ENCODE data around the gene SPHKAP. TPM values are rescaled to one million over a fixed set of nuclear protein-coding genes. Genes with fewer than 3 reads are reported as not detected.
"Not testable (repeated sequence)": the region's sequence is repeated elsewhere in the genome, so short reads cannot be mapped to it uniquely, and the experiment has no call there.

The SPHKAP gene, protein sequence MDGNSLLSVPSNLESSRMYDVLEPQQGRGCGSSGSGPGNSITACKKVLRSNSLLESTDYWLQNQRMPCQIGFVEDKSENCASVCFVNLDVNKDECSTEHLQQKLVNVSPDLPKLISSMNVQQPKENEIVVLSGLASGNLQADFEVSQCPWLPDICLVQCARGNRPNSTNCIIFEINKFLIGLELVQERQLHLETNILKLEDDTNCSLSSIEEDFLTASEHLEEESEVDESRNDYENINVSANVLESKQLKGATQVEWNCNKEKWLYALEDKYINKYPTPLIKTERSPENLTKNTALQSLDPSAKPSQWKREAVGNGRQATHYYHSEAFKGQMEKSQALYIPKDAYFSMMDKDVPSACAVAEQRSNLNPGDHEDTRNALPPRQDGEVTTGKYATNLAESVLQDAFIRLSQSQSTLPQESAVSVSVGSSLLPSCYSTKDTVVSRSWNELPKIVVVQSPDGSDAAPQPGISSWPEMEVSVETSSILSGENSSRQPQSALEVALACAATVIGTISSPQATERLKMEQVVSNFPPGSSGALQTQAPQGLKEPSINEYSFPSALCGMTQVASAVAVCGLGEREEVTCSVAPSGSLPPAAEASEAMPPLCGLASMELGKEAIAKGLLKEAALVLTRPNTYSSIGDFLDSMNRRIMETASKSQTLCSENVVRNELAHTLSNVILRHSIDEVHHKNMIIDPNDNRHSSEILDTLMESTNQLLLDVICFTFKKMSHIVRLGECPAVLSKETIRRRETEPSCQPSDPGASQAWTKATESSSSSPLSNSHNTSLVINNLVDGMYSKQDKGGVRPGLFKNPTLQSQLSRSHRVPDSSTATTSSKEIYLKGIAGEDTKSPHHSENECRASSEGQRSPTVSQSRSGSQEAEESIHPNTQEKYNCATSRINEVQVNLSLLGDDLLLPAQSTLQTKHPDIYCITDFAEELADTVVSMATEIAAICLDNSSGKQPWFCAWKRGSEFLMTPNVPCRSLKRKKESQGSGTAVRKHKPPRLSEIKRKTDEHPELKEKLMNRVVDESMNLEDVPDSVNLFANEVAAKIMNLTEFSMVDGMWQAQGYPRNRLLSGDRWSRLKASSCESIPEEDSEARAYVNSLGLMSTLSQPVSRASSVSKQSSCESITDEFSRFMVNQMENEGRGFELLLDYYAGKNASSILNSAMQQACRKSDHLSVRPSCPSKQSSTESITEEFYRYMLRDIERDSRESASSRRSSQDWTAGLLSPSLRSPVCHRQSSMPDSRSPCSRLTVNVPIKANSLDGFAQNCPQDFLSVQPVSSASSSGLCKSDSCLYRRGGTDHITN (N-terminal part only)
- polyA plus RNA-seq = not detected

DNA sequence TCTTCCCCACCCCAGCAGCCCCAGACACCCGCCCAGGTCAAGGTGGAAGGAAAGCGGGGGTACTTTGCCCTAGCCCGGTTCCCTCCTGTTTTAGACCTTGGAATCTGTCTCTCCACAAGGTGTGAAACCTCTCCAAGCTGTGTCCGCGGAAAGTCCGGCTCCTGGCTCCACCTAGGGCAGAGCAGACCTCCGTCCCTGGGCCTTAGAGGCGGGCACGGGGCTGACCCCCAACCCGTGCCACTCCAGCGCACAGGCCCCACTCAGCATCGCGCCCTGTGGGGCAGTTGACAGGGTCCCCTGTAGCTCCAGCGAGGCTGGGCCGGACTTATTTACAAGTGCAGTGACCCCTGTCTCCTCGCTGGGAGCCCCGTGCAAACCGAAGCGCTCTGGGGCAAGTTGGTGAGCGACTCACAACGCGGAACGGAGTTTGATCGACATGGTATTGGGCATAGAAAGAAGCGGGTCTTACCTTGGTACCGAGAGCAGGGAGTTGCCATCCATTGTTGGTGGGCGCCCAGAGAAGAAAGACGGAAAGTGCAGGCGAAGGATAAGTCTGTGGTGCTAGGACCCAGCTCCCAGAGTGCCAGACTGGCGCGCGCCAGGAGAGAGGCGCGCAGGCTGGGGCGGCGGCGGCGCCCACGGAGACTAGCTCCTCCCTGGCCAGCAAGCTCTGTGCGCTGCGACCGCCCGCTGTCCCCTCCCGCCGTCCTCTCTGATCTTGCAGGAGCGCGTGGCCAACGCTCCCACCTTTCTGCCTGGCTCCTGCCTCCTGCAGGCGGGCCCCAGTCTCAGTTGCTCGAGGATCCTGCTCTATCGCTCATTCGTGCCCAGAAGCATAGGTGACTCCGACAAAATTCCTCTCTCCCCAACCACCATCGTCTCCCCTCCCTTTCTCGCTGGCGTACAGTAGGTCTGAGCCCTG lies at the start of gene SPHKAP:
SPHKAP (minus strand) TSS at position 590 of the 922 bp plus-strand sequence; CDS start at position 501, 89 bp downstream.
- Mint-ChIP-seq H3K9me3 (peaks cover 5 to 6% (median 6%) of the 10 kb centered on the region in 3 donors), H3K4me3 (no peak within 1 kb of the TSS), H3K27ac (no peak within 1 kb of the TSS), H3K27me3 (peaks cover 5% of the 10 kb centered on the region), H3K4me1 (no peaks in the 10 kb centered on the region), H3K36me3 (no peaks in the 10 kb centered on the region)

DNA sequence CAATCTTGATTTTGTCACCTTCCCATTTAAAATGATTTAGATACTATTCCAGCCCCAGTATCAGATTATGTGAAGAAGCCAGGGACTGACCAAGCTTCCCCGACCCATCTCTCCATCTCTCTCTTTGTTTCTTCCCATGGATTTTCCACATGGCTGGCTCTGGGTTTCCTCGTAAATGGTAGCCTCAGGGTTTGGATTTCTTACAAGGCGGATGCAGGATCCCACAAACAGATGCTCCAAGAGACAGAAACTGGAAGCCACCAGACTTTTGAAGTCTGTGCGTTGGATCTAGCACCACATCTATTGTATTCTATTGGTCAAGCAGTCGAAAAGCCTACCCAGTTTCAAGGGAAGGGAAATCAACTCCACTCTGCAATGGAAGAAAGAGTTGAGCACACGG lies 46.0 kb upstream of the SPHKAP start:
- no peak overlapping the region for H3K27ac Mint-ChIP-seq
- no peaks in the 10 kb centered on the region for H3K36me3 Mint-ChIP-seq
- H3K9me3 Mint-ChIP-seq = peaks cover 3 to 8% (median 6%) of the 10 kb centered on the region in 3 donors
- no peaks in the 10 kb centered on the region for H3K4me1 Mint-ChIP-seq
- H3K27me3 Mint-ChIP-seq = no peaks in the 10 kb centered on the region
- H3K4me3 Mint-ChIP-seq = no peak overlapping the region

DNA sequence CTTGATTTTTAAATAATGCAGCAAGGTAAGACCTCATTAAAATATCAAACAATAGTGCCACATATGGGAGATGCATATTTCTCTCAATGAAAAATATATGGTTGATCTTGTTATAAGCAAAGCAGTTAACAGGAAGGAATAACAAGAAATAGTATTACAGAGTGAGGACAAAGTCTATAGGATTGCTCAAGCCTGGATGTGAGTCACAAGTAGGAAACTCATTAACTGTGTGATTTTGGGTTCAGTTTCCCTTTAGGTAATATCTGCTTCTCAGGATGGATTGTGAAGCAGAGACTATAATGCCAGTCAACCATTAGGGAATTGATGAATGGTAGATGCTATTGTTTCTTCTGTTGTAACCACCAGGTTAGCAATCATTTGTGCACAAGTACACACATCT lies 42.9 kb upstream of the SPHKAP start:
- no peak overlapping the region for H3K27ac Mint-ChIP-seq
- H3K4me3 Mint-ChIP-seq = no peak overlapping the region
- H3K27me3 Mint-ChIP-seq = no peaks in the 10 kb centered on the region
- H3K4me1 Mint-ChIP-seq = no peaks in the 10 kb centered on the region
- no peaks in the 10 kb centered on the region for H3K36me3 Mint-ChIP-seq
- peaks cover 3 to 8% (median 6%) of the 10 kb centered on the region in 3 donors for H3K9me3 Mint-ChIP-seq

DNA sequence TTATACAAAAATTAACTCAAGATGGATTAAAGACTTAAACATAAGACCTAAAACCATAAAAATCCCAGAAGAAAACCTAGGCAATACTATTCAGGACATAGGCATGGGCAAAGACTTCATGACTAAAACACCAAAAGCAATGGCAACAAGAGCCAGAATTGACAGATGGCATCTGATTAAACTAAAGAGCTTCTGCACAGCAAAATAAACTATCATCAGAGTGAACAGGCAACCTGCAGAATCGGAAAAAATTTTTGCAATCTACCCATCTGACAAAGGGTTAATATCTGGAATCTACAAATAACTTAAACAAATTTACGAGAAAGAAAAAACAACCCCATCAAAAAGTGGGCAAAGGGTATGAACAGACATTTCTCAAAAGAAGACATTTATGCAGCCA lies 37.1 kb upstream of the SPHKAP start:
- H3K4me1 Mint-ChIP-seq, H3K27me3 Mint-ChIP-seq, H3K36me3 Mint-ChIP-seq, H3K9me3 Mint-ChIP-seq, H3K27ac Mint-ChIP-seq: not testable (repeated sequence)
- peak overlapping the region in 1 of 4 donors; percentile 12 for H3K4me3 Mint-ChIP-seq

DNA sequence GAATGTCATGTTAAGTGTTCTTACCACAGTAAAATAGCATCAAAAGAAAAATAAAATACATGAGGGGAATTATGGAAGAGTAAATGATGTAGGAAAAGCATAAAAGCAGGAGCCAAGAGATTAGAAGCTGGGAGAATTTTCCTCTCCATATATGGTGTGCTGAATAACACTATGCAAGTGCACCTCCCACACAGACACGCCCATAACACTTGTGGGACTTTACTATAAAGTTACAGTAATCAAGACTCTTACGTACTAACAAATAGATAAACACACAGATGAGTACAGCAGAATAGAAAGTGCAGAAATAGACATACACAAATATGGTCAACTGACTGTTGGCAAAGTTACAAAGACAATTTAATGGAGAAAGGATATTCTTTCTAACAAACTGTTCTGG lies 16.0 kb upstream of the SPHKAP start:
- Mint-ChIP-seq H3K36me3 (no peaks in the 10 kb centered on the region), H3K4me3 (no peak overlapping the region), H3K9me3 (peaks cover 2 to 16% (median 5%) of the 10 kb centered on the region in 3 donors), H3K27ac (no peak overlapping the region), H3K27me3 (no peaks in the 10 kb centered on the region), H3K4me1 (no peaks in the 10 kb centered on the region)

DNA sequence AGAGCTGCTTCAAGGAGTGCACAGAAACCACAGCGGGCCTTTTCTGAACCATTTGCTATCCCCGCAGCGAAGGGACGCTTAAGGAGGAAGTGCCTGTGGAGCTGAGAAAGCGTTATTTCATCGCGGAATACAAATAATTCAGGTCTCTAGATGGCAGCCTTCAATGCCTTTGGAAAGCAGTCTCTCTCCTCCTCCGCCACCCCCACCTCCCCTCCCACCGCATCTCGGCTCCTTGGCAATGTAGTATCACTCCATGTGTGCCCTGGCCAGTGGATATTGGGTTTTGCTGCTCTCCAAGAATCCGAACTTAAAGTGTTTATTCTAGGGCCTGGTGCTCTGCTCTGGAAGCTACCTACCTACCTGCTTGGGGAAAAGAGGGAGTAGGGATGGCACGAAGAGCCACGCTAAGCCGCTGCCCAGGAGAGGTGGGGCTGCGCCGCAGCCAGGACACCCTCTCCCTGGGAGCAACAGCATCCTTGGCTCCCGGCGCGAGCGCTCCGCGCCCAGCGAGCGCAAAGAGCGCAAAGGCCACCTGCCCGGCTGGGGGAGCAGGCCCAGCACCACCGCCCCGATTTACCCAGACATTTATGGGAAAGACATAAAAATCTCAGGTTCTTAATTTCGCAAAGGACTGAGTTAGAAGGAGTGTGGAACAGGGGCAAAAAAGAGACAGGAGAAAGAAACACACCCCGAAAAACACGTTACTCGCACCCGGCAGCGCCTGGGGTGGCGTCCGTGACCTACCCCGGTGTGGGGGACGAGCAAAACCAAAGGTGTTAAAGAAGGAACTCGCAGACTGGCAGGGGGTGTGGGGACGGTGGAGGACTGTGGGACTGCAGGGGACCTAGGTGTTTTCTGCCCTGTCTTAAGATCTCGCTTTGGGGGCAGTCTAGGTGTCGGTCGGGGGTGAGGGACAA lies 1.0 kb downstream of the SPHKAP start:
- Mint-ChIP-seq H3K27ac (no peak overlapping the region), H3K4me1 (no peaks in the 10 kb centered on the region)

DNA sequence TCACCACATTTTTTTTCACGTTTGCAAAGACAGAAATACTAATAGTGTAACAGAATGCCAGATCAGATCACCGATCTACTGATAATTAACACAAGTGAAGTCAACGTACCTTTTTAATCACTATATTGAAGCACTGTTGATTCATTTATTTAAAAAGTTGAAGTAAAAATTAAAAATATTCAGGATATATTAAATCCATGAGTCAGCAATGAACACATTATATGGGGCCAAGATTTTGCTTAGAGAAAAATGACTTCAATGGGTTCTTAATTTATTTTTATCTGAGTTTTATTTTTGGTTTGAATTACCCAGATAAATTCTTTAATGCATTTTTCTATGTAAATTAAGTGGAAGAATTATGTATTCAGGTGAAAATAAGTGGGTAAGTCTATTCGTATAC lies 14.2 kb downstream of the SPHKAP start:
- H3K27ac Mint-ChIP-seq = no peak overlapping the region
- H3K36me3 Mint-ChIP-seq = no peaks in the 10 kb centered on the region
- H3K9me3 Mint-ChIP-seq = no peaks in the 10 kb centered on the region
- H3K4me1 Mint-ChIP-seq = no peaks in the 10 kb centered on the region
- H3K27me3 Mint-ChIP-seq = no peaks in the 10 kb centered on the region
- no peak overlapping the region for H3K4me3 Mint-ChIP-seq

More for the DNA sequence above, 1.0 kb downstream of the SPHKAP start:
- Mint-ChIP-seq H3K36me3 (no peaks in the 10 kb centered on the region), H3K27me3 (peaks cover 5% of the 10 kb centered on the region), H3K4me3 (no peak overlapping the region), H3K9me3 (peaks cover 3 to 6% (median 6%) of the 10 kb centered on the region in 3 donors)

DNA sequence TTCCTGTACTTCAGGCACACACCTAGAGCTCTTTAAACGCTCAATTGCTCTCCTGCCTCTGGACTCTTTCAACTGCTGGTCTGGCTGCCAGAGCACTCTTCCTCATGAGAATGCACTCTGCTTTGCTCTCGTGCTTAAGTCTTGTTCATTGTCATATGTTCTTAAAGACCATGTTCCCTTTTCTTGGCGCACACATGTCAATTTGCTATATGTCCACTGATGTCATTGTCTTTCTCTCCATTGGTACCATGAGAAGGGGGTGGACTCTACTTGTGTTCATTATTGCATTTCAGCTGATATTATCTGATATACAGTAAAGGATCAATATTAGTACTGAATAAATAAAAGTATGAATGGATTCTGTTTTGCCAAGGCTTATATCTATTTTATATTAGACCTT lies 16.8 kb downstream of the SPHKAP start:
- Mint-ChIP-seq H3K36me3 (no peaks in the 10 kb centered on the region), H3K9me3 (peaks cover 0 to 6% (median 0%) of the 10 kb centered on the region in 3 donors), H3K4me1 (peaks cover 0 to 2% (median 0%) of the 10 kb centered on the region in 3 donors), H3K27me3 (no peaks in the 10 kb centered on the region), H3K4me3 (no peak overlapping the region), H3K27ac (no peak overlapping the region)

DNA sequence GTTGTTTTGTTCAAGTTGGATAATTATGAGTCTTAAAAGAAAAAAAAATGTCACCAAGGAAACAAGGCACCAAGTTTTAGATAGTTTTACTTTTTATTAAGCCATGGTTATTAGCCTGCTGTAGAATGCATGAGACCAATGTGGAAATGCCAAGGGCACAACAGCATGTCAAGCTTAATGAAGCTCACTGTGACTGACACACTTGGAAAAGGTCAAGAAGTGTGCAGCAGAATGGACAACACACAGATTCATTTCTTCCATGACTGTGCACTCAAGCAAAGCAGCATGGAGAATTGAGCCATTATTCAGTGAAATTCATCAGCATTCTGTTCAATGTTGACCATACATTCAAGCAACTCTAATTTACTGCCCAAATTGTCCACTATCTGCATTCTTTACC lies 23.6 kb downstream of the SPHKAP start:
- peaks cover 0 to 16% (median 5%) of the 10 kb centered on the region in 3 donors for H3K9me3 Mint-ChIP-seq

DNA sequence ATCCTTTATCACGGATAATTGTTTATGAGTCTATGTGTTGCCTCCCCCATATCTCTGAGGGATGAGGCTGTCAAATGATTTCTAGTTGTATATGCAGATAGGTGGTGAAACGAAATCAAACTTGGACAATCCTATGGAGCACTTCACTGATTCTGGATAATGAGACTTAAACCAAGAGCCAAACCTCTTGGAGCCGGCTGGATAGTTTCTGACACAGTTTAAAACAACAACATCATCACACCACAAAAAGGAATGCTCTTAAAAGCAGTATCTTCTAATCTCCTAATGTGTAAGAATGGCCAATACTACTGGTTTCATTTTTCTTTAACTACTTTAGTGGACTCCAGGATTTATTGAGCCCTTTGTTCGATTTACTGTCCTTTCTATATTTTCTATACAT lies 36.5 kb downstream of the SPHKAP start:
- Mint-ChIP-seq H3K9me3 (peaks cover 0 to 5% (median 4%) of the 10 kb centered on the region in 3 donors), H3K27ac (no peak overlapping the region), H3K4me1 (peaks cover 0 to 5% (median 0%) of the 10 kb centered on the region in 3 donors), H3K36me3 (no peaks in the 10 kb centered on the region), H3K4me3 (no peak overlapping the region), H3K27me3 (no peaks in the 10 kb centered on the region)

More for the DNA sequence above, 23.6 kb downstream of the SPHKAP start:
- Mint-ChIP-seq H3K4me3 (no peak overlapping the region), H3K27me3 (no peaks in the 10 kb centered on the region), H3K36me3 (no peaks in the 10 kb centered on the region), H3K4me1 (peaks cover 0 to 2% (median 0%) of the 10 kb centered on the region in 3 donors), H3K27ac (no peak overlapping the region)

DNA sequence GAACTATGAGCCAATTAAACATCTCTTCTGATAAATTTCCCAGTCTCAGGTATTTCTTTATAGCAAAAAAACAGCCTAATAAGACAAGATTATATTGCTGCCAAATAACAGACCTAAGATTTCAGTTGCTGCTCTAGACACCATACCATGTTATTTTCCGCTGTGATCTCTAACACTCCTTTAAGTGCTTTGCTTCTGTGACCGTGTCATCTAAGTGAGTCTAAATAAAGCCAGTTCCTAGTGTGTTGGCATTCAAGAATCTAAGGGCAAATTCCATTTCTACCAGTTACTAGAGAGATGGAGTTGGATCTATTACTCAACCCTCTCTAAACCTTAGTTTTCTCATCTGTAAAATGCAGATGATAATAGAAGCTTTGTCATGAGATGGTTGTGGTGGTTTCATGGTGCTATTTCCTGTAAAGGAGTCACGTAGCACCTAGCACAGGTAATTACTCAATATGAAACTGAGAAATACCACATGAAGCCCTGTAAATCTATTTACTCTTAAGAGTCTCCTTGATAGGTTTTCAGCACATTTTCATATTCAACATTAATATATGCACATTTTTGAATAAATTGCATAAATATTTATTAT lies 40.5 kb downstream of the SPHKAP start:
- Mint-ChIP-seq H3K36me3 (no peaks in the 10 kb centered on the region), H3K27ac (no peak overlapping the region), H3K4me3 (no peak overlapping the region), H3K9me3 (peaks cover 0 to 7% (median 5%) of the 10 kb centered on the region in 3 donors), H3K4me1 (peaks cover 0 to 2% (median 0%) of the 10 kb centered on the region in 3 donors), H3K27me3 (no peaks in the 10 kb centered on the region)

DNA sequence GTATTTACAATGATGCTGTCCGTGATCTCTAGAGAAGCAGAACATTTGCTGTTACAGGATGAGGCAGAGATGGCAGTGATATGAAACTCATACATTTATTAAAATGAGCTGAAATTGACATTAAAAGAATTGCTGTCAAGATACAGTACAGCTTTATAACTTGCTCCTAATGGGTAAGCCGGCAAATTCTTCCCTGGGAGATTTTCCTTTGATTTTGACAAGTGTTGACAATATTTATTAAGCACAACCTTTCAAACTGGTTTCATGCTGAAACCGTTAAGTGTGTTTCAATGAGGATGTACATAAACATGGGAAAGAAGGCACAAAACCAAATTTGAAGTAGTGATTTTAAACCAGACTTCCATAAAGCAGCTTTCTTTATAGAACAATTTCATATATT lies 45.5 kb downstream of the SPHKAP start:
- peaks cover 0 to 7% (median 3%) of the 10 kb centered on the region in 3 donors for H3K9me3 Mint-ChIP-seq
- H3K36me3 Mint-ChIP-seq = no peaks in the 10 kb centered on the region
- H3K4me1 Mint-ChIP-seq = no peaks in the 10 kb centered on the region

DNA sequence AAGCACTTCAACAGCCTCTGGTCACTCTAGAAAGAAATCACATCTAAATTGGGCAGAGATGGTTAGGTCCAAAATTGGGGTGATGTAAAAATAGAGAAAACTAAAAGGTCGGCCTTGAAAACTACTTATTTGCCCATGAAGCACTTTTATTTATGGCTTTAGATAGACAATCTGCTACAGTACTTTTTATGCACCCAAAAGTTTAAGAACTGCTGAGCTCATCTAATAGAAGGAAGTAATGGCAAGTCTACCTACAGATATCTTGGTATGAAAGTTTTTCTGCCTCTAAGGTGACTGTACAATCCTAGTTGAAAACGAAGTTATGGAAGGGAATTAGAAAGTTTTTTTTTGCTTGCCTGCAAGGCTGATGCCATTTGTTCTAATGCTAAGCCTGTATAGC lies 46.2 kb downstream of the SPHKAP start:
- H3K27me3 Mint-ChIP-seq = no peaks in the 10 kb centered on the region
- no peaks in the 10 kb centered on the region for H3K36me3 Mint-ChIP-seq
- no peak overlapping the region for H3K4me3 Mint-ChIP-seq
- H3K4me1 Mint-ChIP-seq = no peaks in the 10 kb centered on the region
- H3K9me3 Mint-ChIP-seq = peaks cover 0 to 7% (median 3%) of the 10 kb centered on the region in 3 donors
- no peak overlapping the region for H3K27ac Mint-ChIP-seq

More for the DNA sequence above, 45.5 kb downstream of the SPHKAP start:
- no peak overlapping the region for H3K27ac Mint-ChIP-seq
- no peaks in the 10 kb centered on the region for H3K27me3 Mint-ChIP-seq
- no peak overlapping the region for H3K4me3 Mint-ChIP-seq
